GM18499 (cell line): Measurements from ENCODE around the gene IL17C.
"Not testable (repeated sequence)": the region's sequence is repeated elsewhere in the genome, so short reads cannot be mapped to it uniquely, and the experiment has no call there.

Experiments used
- ATAC-seq: cut with Tn5 transposase; IDR thresholded peaks from one replicate; pipeline ENCODE4 v1.9.1; 2021; ENCODE audit warnings: moderate number of reproducible peaks; ENCODE audit not compliant: insufficient read depth, unreplicated experiment

IL17C gene

DNA sequence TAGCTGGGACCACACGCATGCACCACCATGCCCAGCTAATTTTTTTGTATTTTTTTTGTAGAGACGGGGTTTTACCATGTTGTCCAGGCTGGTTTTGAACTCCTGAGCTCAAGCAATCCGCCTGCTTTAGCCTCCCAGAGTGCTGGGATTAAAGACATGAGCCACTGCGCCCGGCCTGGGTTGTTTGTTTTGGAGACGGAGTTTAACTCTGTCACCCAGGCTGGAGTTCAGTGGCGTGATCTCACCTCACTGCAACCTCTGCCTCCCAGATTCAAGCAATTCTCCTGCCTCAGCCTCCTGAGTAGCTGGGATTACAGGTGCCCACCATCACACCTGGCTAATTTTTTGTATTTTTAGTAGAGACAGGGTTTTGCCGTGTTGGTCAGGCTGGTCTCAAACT lies 28.9 kb upstream of the IL17C start:
- ATAC-seq = not testable (repeated sequence)

GRCh38 chr16:88610080-88610479 lies 28.3 kb upstream of the IL17C start:
- ATAC-seq = no peak

DNA sequence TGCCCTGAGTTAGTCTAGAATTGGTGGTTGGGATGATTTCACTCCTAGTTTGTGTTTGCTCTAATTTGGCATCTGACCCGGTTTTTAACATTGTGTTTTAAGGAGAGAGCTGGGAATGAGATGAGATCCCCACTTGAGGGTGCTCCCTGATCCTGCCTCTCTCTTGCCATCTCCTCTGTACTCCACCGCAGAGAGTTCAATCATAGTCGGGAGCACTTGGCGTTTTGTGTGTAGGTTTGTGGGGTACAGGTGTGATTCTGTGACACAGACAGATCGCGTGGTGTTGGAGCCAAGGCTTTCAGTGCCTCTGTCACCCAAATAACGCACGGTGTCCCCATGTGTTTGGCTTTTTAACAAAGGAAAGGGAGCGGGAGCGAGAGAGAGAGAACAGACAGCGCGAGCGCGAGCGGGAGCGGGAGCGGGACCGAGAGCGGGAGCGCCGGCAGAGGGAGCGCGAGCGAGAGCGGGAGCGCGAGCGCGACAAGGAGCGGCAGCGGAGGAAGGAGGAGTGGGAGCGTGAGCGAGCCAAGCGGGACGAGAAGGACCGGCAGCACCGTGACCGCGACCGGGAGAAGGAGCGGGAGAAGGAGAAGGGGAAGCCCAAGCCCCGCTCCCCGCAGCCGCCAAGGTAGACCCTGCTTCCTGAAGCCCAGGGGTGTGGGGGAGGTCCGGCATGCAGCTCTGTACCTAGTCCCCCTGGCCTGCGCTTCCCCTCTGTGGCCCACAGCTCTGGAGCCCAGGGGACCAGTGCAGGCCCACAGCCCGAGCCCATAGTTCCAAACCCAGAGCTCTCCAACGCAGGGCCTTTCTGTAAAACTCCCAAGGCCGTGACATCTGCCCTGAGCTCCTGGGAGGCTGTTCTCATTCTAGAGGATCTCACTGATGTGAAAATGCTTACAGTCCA lies 27.2 kb upstream of the IL17C start:
- ATAC-seq = no peak

- ATAC-seq = no peak
These were observed 25.1 kb upstream of the IL17C start for GRCh38 chr16:88613293-88613692.

DNA sequence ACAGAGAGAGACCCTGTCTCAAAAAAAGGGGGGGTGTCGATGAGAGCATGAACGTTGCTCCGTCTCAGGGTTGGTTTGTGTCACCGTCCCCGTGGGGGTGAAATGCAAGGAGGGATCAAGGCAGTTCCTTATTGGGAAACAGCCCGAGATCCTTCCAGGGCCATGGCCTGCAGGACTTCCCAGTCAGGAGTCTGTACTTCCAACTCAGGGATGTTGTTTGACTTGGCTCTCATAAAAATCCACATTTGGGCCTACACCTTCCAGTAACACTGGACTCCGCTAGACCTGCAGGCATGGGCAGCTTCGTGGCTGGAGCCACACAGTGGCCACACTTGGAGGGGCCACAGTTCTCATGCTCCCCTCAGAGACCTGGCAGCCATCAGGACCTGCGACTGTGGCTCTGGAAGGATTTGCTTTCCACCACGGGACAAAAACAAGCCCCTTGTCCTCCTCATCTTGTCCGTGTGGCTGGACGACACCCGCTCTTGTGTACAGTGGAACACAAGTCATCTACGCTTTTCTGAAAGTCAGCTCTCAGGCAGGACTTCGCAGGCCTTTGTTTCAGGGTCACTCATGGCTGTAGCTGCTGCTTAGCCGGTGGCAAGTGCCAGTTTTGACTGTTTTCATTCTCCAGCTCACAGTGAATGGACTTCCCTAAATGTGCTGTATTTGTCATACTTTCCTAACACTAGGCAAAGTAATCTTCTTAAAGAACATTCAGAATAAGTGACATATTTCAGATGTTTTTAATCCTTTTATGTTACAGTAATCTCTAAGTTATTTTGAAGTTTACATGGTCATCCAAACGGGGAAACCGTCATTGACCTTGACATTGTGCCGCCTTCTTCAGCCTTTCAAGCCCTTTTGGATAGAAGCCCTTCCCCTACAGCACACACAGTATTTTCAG lies 24.2 kb upstream of the IL17C start:
- ATAC-seq = no peak

- ATAC-seq = no peak
These were observed 23.4 kb upstream of the IL17C start for GRCh38 chr16:88614818-88615580.

GRCh38 chr16:88616320-88616719 lies 22.1 kb upstream of the IL17C start:
- ATAC-seq = no peak

DNA sequence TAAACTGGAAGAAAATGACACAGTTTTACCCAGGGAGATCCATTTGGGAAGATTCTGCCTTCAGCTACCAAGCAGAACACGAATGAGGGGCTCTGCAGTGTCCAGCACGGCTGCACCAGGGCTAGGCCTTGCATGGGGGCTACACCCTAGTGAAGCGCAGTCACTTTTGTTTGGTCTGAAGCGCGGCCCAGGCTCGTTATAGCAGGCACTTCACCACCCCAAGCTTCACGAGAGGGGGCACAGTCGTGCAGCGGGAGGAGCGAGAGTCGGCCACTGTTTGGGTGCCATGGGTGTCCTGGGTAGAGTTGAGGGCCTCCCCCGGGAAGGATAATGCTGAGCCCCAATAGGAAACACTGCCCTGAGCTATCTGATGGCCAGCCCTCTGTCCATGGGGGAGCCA lies 21.6 kb upstream of the IL17C start:
- no peak for ATAC-seq

GRCh38 chr16:88617268-88618031 lies 20.9 kb upstream of the IL17C start:
- ATAC-seq = no peak

DNA sequence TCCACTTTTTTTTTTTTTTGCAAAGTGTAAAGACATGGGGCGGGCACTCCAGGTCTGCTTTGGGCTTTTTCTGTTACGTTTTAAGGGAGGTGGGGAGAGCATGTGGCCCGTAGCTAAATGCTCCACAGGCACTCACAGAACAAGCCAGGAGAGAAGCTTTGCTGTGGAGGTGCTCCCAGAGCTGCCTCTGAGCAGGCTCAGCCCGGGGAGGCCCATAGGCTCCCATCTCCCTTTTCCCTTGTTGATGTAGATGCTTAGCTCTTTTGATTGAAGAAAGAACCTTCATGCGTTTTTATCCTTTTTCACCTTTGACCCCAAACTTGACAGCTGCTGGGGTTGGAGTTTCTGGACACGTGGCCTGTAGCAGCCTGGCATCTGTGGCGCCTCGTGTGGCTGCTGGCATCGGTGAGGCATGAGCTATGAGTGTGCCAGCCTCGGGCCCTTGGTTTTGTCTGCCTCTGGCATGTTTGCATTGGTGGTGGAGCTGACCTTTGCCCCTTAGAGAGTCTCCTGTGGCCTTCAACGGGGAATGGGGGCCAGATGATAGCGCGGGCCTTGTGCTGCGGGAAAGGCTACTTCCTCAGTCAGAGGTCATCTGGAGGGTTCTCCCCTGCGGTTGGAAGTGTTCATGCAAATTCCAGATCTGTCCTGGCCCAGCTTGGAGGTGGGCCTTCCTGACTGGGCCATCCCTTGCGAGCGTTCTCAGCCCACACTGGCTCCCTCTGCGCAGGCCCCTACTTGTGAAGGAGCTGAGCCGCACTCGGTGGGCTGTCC lies 20.0 kb upstream of the IL17C start:
- no peak for ATAC-seq

DNA sequence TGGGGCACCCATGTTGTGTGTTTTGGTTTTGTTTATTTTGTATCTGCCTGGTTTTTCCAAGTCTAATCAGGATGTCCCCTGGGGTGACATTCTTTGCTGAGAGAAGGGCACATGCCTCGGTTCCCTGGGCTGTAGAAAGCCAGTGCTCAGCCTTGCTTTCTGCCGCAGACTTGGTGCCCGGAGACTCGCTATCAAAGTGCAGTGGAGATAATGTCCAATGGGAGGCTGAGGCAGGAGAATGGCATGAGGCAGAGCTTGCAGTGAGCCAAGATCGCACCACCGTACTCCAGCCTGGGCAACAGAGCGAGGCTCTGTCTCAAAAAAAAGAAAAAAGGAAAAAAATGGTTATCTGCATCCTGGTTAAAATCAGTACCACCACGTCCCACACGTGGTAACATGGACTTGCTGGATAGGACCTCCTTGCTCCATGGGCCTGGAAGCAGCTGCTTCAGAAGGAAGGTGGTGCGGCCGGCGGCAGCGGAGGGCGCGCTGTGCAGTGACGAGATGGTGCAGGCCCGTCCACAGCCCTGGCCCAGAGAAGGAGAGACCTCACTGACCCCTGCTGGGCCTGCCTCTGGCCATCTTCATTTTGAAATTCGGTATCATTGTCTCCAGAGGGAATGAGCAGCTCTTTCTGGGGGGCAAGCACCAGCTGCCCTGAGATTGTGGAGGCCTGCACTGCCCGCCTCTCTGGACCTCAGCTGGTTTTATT lies 19.3 kb upstream of the IL17C start:
- ATAC-seq = no peak

GRCh38 chr16:88619859-88620815 lies 18.2 kb upstream of the IL17C start:
- ATAC-seq = no peak

GRCh38 chr16:88622125-88622524 lies 16.2 kb upstream of the IL17C start:
- no peak for ATAC-seq

DNA sequence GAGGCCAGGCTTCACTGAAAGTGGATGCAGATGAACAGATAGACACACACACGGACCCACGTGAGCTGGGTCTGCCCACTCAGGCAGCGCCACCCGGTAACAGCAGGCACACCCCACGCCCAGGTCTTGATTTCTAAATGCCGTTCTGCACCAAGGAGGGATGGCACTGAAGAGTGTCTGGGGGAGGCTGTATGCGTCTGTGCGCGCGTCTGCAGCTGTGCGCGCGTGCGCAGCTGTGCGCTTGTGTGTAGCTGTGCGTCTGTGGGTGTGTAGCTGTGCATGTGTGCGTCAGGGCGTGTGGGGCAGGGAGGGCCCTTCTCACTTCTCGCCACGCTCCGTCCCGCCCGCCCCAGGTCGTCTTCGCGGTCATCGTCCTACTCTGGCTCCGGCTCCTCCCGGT lies 15.5 kb upstream of the IL17C start:
- no peak for ATAC-seq

GRCh38 chr16:88623858-88624257 lies 14.5 kb upstream of the IL17C start:
- no peak for ATAC-seq

GRCh38 chr16:88624481-88624880 lies 13.9 kb upstream of the IL17C start:
- ATAC-seq = no peak

DNA sequence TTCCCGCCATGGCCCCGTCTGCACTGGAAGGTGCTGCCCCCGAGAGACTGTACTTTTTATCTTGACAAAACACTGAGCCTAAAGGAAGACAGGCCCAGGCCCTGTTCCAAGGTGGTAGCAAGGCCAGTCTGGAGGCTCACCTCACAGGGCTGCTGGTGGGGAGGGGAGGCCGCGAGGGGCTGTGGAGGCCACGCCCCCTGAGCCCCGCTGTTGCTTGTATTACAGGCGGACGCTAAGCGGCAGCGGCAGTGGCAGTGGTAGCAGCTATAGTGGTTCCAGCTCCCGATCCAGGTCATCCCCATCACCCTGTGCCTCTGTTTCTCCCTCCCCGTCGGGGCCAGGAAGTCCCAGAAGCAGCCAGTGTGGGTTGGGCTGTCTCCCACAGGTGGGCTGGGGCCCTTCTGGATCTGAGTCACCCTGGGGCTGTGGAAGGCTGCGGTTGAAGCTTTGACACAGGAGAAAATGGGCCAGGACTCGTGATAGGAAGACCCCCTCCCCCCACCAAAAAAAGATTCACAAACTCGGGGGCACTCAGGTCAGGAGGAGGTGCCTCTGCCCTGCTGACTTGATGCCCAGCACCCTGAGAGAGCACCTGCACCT lies 13.3 kb upstream of the IL17C start:
- ATAC-seq = no peak
